ENCODE results near the gene CRAMP1. TPM values are rescaled to one million over a fixed set of nuclear protein-coding genes. Genes with fewer than 3 reads are reported as not detected.

Gene CRAMP1
- total and polyA plus RNA-seq, 2 of the 8 experiments (the other 6 are each of a cell fraction or from before 2014, with no cell fraction given), result 19.2 to 23.2 TPM

DNA sequence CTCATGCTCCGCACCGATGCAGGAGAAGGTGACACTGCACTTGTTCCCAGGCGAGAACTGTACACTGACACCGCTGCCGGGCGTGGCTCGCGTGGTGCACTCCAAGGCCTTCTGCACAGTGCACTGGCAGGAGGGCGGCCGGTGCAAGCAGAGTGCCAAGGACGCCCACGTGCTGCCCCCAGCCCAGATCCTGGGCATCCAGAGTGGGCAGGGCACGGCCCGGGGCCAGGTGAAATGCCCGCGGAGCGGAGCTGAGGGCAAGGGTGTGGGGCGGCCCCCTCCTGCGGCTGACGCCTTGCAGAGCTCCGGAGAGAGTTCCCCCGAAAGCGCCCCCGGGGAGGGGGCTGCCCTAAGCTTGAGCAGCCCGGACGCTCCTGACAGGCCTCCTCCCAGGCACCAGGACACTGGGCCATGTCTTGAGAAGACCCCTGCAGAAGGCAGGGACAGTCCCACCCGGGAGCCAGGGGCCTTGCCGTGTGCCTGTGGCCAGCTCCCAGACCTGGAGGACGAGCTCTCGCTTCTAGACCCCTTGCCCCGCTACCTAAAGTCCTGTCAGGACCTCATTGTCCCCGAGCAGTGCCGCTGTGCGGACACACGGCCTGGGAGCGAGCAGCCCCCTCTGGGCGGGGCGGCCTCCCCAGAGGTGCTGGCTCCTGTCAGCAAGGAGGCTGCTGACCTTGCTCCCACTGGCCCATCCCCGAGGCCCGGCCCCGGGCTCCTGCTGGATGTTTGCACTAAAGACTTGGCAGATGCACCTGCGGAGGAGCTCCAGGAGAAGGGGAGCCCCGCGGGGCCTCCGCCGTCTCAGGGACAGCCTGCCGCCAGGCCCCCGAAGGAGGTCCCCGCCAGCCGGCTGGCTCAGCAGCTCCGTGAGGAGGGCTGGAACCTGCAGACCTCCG lies 44.0 kb downstream of the CRAMP1 start:
- POLR2A ChIA-PET (ENCODE audit: partially characterized antibody), result interaction anchor here (1.4 to 2.3 kb wide), 2 partner anchors 12 to 21 kb away, joined by 4 to 5 read pairs; partner anchors contain the start of gene JPT2
- no peak overlapping the region for H4K5ac ChIP-seq (ENCODE audit: insufficient read length, low read depth, low read length)
- no peak overlapping the region for H3K23ac ChIP-seq (ENCODE audit: insufficient read length)
- no peak overlapping the region for H2BK5ac ChIP-seq (ENCODE audit: low read depth, low read length)
- CTCF ChIA-PET (ENCODE audit: partially characterized antibody), result interaction anchor here (0.8 kb wide), 1 partner anchor 12 kb away, joined by 3 read pairs; no protein-coding TSS in a partner anchor
- H3K27ac ChIP-seq (ENCODE audit: low read depth, low read length), result no peak overlapping the region
- 92% methylated on average over 47 of the region's 52 CpGs; no CpG with 5 or more reads in 1 of the 2 experiments for WGBS, 2 experiments (ENCODE audit: extremely low coverage in 1 of 2, insufficient coverage in 1 of 2, insufficient read length in 1 of 2, insufficient replicate concordance in 2 of 2, low coverage in 1 of 2, low lambda C conversion rate in 2 of 2, missing lambda C conversion rate in 1 of 2)
- no peak overlapping the region for H2AK5ac ChIP-seq (ENCODE audit: low read depth, low read length)
- H2BK120ac ChIP-seq (replicated peaks; ENCODE audit: low read depth, low read length), result no peak overlapping the region
- no peak overlapping the region for H3K18ac ChIP-seq (ENCODE audit: extremely low read depth, low read length)
- no peak overlapping the region for H3K14ac ChIP-seq (ENCODE audit: insufficient read length)
- no peaks in the 10 kb centered on the region for H3K27me3 ChIP-seq (replicated peaks in 1 of 4; ENCODE audit: control insufficient read depth in 3 of 4, extremely low read depth in 1 of 4, insufficient read depth in 3 of 4, low read length in 3 of 4)
- no peak overlapping the region for H2AFZ ChIP-seq (ENCODE audit: low read length)
- H2BK15ac ChIP-seq (ENCODE audit: low read length), result no peak overlapping the region
- H4K8ac ChIP-seq (ENCODE audit: extremely low read depth, insufficient read depth, low read length), result no peak overlapping the region; the same call in 1 of the 2 replicates
- no peak overlapping the region for H3K4me2 ChIP-seq (ENCODE audit: insufficient read depth in 1 of 2, low read depth in 2 of 2, low read length in 2 of 2)
- no peaks in the 10 kb centered on the region for H3K23me2 ChIP-seq (ENCODE audit: low read depth, low read length)
- H3K79me2 ChIP-seq (ENCODE audit: control insufficient read depth in 1 of 2, insufficient read depth in 2 of 2, low read length in 2 of 2), result 0 out of 4 replicates have a peak, but pooled peaks cover 0 to 1% of the 10 kb centered on the region in 2 experiments
- no peaks in the 10 kb centered on the region for H3K9me3 ChIP-seq (ENCODE audit: insufficient read depth in 2 of 2, low read depth in 1 of 2, low read length in 1 of 2)
- H2BK20ac ChIP-seq (ENCODE audit: low read length), result no peak overlapping the region
- H3K4ac ChIP-seq (replicated peaks; ENCODE audit: insufficient read length, low read depth, low read length), result no peak overlapping the region
- H3K4me1 ChIP-seq (replicated peaks in 1 of 4; ENCODE audit: control insufficient read depth in 3 of 4, insufficient read depth in 4 of 4, low read length in 3 of 4), result no peaks in the 10 kb centered on the region
- 0 out of 2 replicates have a peak, but pooled peaks cover 7% of the 10 kb centered on the region for H3K79me1 ChIP-seq (ENCODE audit: low read depth, low read length)
- no peak overlapping the region for H3K56ac ChIP-seq (replicated peaks; ENCODE audit: insufficient read length, low read depth, low read length)
- H4K91ac ChIP-seq (replicated peaks; ENCODE audit: insufficient read length, low read length), result no peak overlapping the region
- H3K36me3 ChIP-seq (ENCODE audit: control insufficient read depth in 2 of 4, insufficient read depth in 4 of 4, low read length in 3 of 4), result peaks cover 14 to 40% (median 33%) of the 10 kb centered on the region in 4 experiments; a peak in 7 of 8 replicates
- FAIRE-seq (no peak), DNase-seq (ENCODE audit: low read depth in 1 of 2, low spot score in 2 of 2) (no peak)
- no peak overlapping the region for H3K4me3 ChIP-seq (ENCODE audit: extremely low read depth in 1 of 4, insufficient read depth in 2 of 4, low read depth in 3 of 4, low read length in 4 of 4)
- H2BK12ac ChIP-seq (ENCODE audit: low read depth, low read length), result no peak overlapping the region
- H3K9ac ChIP-seq (replicated peaks in 1 of 4; ENCODE audit: extremely low read depth in 1 of 4, low read depth in 3 of 4, low read length in 3 of 4), result no peak overlapping the region
- peaks cover 6 to 29% of the 10 kb centered on the region in 2 experiments for H4K20me1 ChIP-seq (replicated peaks in 1 of 2; ENCODE audit: control insufficient read depth in 1 of 2, insufficient read depth in 2 of 2, low read length in 2 of 2)
- TF ChIP-seq CHD1 (IDR thresholded peaks at IDR 0.05; ENCODE audit: low read depth, low read length) (no peak), SIRT6 (IDR thresholded peaks at IDR 0.05; ENCODE audit: low read length) (no peak), BCL11A (IDR thresholded peaks at IDR 0.05; ENCODE audit: low read depth in 2 of 2, low read length in 2 of 2) (no peak), BACH1 (IDR thresholded peaks at IDR 0.05; ENCODE audit: low read length) (no peak), SIX5 (IDR thresholded peaks at IDR 0.05; ENCODE audit: low read depth, low read length) (no peak), TAF7 (optimal IDR thresholded peaks at IDR 0.05; ENCODE audit: borderline replicate concordance, low read depth, low read length) (no peak), TCF12 (IDR thresholded peaks at IDR 0.05; ENCODE audit: low read depth, low read length) (no peak), RFX5 (IDR thresholded peaks at IDR 0.05; ENCODE audit: borderline replicate concordance, low read depth, low read length) (no peak), ATF2 (IDR thresholded peaks at IDR 0.05; ENCODE audit: low read length) (no peak)
- TF ChIP-seq, protein P1, sequence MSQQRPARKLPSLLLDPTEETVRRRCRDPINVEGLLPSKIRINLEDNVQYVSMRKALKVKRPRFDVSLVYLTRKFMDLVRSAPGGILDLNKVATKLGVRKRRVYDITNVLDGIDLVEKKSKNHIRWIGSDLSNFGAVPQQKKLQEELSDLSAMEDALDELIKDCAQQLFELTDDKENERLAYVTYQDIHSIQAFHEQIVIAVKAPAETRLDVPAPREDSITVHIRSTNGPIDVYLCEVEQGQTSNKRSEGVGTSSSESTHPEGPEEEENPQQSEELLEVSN (IDR thresholded peaks at IDR 0.05), result no peak
